GM18508 (cell line): ENCODE results near the gene TBC1D22A.

ENCODE experiments used
- ATAC-seq: cut with Tn5 transposase; IDR thresholded peaks from one replicate; pipeline ENCODE4 v1.9.1; 2021; ENCODE audit warnings: moderate number of reproducible peaks; ENCODE audit not compliant: insufficient read depth, unreplicated experiment

TBC1D22A gene

DNA sequence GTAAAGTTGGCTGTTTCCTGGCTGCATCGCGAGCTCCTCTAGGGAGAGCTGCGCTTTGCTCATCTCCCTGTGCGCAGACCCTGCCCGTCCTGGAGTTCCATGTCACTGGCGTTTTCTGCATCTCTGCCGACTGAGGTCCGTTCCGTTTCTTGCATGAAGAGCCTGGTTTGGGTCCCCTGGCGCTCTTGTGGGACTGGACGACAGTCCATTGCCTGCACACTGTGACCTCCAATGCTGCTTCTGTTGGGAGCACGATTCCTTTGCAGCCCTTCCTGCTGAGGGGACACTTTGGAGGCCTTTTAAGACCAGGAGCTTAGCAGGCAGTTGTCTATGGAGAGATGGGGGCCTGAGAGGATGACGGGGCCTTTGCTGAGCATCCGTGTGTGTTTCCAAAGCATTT lies 90.3 kb downstream of the TBC1D22A start:
- no peak for ATAC-seq

DNA sequence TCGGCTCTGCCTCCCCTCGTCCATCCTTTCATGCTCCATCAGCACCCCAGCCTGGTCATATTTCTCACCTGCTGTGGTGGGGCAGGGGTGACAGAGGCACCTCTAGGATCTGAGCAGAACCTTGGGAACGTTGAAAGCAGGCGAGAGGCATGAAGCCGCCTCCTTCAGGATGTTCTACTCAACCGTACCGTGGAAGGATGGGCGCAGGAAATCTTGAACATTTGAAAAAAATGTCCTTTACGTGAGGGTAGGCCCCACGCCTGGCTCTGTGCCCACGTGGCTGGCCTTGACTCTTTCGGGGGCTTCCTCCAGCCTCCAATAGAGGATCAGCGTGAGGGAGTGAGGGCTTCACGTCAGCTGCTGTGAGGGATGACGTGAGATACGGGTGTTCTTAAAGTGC lies 90.7 kb downstream of the TBC1D22A start:
- no peak for ATAC-seq

DNA sequence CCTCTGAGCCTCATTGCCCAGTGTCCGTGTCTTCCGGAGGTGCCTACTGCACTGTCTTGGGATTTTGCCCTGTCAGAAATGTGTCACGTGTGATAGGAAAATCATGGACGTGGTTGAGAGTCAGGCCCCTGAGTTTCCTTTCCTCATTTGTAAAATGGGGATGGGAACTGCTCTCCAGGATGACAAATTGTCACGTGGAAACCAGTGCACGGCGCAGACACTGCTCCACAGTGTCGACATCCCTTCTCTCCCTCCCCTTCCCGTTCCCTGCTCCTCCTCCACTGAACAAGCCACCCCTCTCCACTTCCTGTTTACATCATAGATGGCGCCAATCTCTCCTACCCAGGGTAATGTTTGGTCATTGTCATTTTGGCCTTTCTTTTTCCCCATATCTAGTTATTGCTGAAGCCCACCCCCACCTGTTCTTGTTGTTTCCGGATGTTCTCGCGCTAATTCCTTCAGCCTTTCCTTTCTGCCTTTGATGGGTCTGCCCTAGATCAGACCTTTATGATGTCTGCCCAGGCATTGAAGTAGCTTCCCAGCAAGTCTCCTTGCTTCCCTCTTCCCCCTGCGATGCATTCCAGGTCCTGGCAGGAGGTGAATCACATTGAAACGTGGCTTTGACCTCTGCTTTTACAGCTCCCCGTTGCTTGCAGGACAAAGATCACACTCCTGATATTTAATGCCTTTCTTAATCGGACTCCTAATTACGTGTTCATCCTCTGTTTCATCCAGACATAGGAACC lies 91.8 kb downstream of the TBC1D22A start:
- ATAC-seq, result no peak

DNA sequence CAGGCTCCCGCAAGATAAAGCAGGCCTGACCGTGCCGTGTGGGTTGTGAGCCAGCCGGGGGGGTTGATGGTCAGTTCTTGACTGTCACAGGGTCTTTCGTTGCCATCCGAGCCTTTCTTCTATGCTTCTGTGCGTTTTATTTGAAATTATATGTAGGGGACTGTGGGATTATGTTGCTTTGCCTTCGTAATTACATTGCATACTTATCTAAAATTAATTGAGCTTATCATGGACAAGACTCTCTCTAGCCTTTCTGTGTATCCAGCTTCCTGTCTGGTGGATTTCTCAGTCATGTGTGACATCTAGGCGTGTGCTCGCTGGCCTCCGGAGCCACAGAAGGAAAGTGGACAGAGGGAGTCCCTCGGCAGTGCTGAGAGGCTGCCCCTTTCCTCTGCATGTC lies 93.2 kb downstream of the TBC1D22A start:
- no peak for ATAC-seq

DNA sequence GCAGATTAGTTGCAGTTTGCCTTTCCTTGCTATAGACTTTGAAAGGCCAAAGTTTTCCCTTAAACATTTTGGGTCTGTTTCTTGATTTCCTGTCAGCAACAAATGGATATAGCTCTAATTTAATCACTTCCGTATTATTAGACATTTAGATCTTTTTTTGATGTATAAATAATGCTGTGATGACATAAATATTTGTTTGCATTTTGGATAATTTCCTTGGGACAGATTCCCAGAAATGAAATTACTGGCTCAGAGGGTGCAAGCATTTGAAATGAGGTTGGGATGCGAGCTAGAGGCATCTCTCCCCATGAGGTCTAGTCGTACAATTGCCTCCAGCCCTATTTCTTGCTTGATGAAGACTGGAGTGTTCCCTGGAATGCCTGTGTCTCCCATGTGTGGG lies 94.2 kb downstream of the TBC1D22A start:
- ATAC-seq, result no peak

DNA sequence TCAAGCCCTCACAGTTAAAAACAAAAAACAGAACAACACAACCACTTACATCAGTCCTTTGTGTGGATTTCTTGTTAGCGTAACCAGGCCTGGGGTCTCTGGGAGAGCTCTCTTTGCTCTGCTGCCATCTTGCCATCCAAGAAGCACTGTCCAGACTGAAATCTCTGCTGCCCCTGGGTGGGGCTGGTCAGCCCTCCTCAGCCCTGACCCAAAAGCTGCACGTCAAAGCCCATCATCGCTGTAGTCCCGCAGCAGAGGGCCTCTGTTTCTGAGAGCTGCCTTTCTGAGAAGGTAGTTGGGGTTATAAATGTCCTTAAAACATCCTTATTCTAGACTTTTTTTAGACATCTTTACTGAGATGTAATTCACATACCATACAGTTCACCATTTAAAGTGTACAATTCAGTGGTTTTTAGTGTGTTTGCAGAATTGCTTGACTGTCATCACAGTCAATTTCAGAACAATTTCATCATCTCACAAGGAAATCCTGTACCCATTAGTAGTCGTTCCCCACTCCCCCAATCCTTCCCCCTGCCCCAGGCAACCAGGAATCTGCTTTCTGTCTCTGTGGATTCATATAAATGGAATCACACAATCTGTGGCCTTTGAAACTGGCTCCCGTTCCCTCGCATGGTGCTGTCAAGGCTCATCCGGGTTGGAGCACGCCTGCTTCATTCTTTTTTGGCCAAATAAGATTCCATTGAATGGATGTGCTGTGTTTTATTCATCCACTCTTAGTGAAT lies 94.9 kb downstream of the TBC1D22A start:
- no peak for ATAC-seq

DNA sequence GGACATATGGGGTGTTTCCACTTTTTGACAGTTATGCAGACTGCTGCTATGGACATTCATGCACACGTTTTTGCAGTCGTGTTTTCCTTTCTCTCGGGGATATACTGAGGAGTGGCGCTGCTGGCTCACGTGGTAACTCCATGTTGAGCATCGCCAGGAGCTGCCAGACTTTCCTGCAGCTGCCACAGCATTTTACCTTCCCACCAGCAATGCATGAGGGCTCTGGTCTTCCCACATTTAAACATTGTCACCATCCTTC lies 95.4 kb downstream of the TBC1D22A start:
- ATAC-seq, result no peak

DNA sequence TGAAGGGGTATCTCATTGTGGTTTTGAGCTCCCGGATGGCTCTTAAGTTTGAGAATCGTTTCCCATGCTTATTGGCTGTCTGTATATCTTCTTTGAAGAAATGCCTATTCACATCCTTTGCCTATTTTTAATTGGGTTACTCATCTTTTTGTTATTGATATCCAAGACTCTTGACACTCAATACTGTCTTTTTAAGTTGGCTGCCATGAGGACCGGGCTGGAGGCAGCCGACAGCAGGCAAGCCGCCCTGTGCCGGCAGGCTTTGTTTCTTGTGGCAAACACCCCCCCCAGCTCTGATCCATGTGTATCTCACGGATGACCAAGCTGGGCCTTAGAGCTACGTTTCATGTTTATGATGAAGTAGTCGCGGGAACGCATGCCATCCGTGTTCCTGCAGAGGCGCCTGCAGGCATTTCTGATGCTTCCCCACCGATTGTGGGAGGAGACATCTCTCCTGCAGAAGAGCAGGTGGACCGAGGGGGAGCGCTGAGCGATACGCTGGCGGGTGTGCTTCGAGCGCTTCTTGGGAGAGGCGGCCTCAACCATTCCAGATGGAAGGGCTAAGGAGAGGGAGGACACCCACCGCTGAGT lies 95.8 kb downstream of the TBC1D22A start:
- ATAC-seq, result no peak

DNA sequence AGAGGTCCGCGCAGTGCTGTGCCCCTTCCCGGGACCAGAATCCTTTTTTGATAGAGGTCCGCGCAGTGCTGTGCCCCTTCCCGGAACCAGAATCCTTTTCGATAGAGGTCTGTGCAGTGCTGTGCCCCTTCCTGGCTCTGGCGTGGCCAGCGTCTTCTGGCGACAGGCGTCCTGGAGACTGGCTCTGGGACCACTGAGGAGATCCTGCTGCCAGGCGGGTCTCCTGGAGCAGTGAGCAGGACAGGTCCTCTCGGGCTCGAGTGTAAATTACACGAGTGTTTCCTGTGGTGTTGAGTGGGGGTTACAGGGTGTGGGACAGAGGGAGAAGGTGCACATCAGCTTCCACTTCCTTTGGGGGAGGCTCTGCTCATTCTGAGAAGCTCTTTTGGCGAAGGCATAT lies 98.1 kb downstream of the TBC1D22A start:
- ATAC-seq, result no peak

DNA sequence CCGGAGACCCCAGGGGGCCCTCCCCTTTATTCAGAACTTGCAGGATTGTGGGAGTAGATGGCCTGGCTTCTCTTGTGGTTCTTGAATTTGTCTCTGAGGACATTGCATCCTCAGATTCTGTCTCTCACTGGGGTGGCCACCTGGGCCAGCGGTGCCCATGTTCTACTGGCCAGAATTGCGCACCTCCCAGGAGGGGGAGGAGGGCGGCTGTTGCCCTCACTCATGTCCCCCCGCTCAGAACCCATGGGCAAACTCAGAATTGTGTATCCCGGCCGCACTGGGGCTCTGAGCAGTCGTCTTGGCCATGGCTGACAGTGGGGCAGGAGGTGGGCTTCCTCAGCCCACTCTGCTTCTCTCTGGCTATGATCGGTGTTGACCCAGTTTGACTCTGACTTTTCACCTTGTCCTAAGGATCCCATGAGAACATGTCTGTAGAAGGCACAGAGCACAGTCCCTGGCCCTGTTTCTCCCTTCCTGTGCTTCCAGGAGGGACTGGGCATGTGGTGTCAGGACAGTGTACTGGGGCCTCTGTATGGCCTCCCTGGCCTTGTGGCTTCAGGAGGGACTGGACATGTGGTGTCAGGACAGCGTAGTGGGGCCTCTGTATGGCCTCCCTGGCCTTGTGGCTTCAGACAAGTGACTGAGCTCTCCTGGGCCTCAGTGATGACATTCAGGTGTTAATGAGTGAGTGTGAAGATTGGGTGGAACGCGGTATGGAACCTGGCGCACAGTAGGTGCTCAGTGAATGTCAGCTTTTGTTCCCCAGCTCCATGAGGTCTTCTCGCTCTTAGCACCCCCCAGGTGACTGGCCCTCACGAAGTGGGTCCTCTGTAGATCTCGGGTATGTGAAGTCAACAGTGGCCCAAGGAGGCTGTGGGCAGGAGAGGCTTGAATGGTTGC lies 99.3 kb downstream of the TBC1D22A start:
- no peak for ATAC-seq

DNA sequence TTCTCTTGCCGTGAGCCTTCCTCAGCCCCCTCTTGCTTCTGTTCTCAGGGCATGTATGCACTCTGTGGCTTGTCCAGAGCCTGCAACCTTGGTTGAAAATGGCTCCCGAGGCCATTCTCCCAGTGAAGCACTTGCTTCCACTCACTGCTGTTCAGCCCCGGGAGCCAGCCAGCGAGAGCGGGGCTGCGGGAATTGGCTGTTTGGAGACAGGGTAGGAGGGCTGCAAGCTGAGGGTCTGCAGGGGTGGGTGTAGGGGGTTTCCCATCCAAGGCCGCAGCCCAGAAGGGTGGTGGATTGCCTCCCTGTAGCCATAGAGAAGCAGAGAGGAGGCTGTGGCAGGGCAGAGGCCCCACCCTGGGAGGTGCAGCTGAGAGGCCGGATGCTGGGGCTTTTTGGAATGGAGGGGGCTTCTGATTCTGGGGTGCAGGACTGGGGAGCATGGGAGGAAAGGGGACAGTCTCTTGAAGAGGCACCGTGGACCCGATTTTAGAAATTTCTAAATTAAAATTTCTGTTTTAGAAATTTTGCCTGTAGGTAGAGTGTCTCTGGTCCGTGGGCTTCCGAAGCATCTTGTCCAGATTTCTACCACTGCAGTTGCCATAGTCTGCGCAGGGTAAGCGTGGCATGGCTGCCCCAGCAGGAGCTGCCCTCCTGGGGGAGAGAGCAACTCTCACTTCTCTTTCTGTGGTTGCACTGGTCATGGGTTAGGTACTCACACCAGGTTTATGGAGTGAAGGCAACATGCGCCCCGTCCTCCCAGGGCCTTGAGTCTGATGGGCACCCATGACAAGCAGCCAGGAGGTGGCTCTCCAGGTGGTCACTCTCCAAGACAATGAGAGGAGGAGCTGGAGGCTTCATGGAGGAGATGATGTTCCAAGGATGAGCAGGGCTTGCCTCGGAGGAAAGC lies 100.2 kb downstream of the TBC1D22A start:
- no peak for ATAC-seq

DNA sequence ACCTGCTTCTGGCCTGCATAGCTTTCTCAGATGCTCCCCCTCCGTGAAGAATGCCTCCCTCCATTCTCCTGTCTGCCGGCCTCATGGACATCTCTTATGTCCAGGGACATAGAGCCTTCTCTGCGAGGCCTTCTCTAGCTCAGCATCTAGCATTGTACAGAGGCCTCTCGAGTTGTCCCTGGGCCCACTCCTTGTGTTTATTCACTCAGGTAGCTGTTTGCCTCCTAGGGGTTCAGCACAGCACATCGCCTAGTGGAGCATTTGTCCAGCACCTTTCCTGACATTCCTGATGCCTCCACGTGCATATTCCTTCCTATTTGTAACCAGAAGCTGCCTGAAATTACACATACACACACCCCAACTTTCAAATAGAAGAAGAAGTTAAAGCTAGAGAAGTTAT lies 101.3 kb downstream of the TBC1D22A start:
- ATAC-seq, result no peak

DNA sequence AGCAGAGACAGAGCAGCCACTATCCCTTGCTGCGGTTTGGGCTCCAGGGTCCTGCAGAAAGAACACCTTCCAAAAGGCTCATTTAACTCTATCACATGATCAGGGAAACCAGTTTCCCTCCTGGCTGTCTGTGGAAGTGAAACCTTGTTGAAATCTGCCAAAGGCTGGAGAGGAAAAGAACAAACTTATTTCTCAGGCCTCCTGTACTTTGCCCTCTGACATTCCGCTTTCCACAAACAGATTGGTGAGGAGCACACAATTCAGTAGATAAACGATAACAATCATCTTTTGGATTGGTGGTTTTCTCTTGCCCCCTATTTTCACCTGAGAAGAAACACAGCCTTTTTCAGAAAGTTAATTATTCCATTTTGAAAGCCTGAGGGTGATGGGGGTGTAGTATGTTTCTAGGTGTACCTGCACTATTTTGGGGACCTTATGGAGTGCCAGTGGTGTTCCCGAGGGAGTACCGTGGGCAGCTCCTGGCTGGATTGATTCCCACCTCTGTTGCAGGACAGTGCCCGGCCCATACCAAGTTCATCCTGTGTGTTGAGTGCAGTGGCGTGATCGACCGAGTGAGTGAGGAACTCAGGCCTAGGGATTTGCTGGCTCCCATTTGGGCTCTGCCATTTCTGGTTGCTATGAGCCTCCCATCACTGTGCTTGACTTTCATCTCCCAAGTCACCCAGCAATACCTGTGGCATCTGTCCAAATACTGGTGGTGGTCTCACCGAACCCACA lies 102.0 kb downstream of the TBC1D22A start:
- no peak for ATAC-seq

DNA sequence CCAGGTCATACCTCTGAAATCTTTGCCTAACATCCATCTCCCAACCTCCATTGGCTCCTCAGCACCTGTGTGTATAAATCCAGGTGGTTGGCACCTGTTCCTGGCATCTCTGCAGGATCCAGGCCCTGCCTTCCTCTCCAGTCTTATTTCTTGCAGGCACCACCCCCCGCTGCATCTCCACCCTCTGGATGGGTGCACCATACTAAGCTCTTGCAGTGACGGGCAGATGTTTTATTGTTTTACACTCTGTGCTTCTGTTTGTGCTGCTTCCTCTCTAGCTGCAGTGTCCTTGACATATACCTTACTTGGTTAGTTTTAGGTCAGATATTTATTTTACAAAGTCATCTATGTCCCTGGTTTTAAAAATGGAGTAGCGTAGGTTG lies 102.6 kb downstream of the TBC1D22A start:
- no peak for ATAC-seq

DNA sequence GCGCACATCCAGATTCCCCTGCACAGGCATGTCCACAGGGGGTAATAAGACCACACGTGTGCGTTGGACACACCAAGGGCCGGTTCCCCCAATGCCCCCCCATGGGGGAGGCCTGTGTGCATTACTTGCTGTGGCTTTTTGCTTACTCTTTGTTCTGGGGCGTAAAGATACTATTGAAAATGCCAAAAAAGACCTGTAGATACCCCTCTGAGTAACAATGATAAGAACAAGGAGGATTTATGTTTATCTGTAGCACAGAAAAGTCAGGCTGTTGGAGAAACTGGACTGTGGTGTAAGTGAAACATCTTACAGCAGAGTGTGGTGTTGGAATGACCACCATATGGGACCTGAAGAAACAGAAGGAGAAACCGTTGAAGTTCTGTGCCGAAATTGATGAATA lies 103.2 kb downstream of the TBC1D22A start:
- no peak for ATAC-seq

DNA sequence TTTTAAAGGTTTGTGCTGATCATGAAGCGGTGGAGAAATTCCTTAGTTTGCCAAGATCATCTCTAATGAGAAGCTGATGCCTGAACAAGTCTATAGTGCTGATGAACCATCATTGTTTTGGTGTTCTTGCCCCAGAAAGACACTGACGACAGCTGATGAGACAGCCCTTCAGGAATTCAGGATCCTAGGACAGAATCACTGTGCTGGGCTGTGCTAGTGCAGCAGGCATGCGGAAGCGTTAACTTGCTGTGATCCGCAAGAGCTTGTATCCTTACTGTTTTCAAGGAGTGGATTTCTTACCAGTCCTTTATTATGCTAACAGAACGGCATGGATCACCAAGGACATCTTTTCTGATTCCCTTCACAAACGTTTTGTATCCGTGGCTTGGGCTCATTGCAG lies 104.1 kb downstream of the TBC1D22A start:
- no peak for ATAC-seq

DNA sequence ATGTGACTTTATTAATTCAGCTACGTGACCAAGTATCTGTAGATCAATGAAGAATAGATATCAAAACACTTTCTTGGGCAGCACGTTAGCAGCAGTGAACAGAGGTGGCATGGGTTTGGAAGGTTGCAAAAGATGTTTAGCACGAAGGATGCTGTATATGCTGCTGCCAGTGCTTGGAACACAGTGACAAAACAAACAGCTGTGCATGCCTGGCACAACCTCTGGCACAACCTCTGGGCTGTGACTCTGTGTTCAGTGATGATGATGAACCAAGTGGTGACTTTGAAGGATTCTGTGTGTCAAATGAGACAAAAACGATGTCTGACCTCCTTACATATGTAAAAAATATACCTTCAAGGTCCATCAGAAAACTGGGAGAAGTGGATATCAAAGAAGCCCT lies 104.7 kb downstream of the TBC1D22A start:
- no peak for ATAC-seq

DNA sequence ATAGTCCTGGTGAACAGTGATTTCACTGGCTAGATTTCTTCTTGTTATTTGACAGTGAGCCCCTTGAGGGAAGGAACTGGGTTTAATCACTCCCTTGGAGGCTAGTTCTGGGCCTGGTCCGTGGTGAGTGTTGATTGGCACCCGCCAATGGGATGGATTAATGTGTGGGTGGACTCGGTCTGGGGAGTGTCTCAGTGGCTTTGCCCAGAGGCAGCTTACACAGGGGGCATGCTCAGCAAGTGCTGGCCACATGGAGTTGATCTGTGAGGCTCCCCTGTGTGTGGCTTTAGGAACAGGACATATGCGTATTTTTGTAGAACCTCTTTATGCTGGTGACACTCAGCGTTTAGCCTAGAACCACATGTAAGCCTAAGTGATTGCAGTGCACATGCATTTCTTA lies 106.9 kb downstream of the TBC1D22A start:
- no peak for ATAC-seq

DNA sequence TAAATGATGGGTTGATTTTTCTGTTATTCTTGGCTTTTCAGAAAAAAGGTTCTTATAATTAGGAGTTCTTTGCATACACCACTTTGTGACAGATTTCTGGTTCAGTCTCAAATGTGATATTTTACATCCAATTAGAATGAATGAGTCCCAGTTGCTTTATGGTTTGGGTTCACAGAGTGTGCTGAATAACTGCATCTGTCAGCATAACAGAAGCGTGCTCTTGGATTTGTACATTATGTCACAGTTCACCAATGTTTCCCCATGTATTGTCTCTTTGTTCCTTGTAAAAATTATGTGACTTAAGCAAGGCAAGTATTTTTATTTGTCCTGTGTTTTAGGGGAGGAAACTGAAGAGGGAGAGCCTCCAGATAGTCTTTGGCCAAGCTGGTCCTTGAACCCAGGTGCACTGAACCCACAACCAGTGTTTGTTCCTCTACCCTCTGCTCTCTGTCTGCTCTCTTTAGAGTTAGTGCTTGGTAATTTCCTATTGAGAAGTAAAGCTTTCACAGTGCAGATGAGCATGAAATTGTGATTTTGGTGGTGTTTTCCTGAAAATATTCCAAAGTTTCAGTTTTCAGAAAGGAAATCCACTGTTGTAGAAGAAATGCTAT lies 107.5 kb downstream of the TBC1D22A start:
- no peak for ATAC-seq
